Mammary epithelial cell (primary cell): ENCODE data around the gene RALGAPA2.

Experiments used
- EZH2 ChIP-seq: IDR thresholded peaks from 2 replicates; pipeline ENCODE4 v1.6.1; 2012; ENCODE audit warnings: low read length, inconsistent platforms, borderline replicate concordance
- TF ChIP-seq, protein P1 (sequence below), 2 donors: IDR thresholded peaks in 1 of 2; conservative IDR thresholded peaks in 1 of 2; 2 replicates each; pipeline ENCODE4 v1.5.1; 2011 to 2012; ENCODE audit warnings: inconsistent platforms in 2 of 2, low read length in 2 of 2, mild to moderate bottlenecking in 2 of 2, control low read depth in 1 of 2, low read depth in 1 of 2; ENCODE audit not compliant: insufficient read depth in 1 of 2; ENCODE audit errors: extremely low read depth in 1 of 2

DNA sequence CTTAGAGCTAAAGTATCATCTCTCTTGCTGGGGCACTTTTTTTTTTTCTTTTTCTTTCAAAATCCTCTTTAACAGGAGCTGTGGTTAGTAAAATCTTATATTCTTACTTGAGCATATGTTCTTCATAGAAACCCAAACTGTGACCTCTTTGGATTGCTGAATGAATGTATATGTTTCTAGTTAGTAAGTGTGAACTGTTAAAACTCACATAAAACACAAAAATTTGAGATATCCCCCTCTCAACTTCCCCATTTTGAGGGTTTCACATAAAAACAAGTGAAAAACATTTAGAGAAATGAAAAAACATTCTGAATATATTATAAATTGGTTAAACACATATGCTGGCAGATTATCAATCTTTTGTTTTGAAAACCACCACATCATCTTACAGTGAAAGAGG, 266.4 kb downstream of the RALGAPA2 start:
- TF ChIP-seq, protein P1, sequence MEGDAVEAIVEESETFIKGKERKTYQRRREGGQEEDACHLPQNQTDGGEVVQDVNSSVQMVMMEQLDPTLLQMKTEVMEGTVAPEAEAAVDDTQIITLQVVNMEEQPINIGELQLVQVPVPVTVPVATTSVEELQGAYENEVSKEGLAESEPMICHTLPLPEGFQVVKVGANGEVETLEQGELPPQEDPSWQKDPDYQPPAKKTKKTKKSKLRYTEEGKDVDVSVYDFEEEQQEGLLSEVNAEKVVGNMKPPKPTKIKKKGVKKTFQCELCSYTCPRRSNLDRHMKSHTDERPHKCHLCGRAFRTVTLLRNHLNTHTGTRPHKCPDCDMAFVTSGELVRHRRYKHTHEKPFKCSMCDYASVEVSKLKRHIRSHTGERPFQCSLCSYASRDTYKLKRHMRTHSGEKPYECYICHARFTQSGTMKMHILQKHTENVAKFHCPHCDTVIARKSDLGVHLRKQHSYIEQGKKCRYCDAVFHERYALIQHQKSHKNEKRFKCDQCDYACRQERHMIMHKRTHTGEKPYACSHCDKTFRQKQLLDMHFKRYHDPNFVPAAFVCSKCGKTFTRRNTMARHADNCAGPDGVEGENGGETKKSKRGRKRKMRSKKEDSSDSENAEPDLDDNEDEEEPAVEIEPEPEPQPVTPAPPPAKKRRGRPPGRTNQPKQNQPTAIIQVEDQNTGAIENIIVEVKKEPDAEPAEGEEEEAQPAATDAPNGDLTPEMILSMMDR (conservative IDR thresholded peaks at IDR 0.05 in 1 of 2, IDR thresholded peaks at IDR 0.05 in 1 of 2; ENCODE audit: extremely low read depth in 1 of 2, insufficient read depth in 1 of 2, low read depth in 1 of 2, low read length in 2 of 2): no peak
- no peak for TF ChIP-seq EZH2
